Measurements from ENCODE around the gene CZIB.

DNA sequence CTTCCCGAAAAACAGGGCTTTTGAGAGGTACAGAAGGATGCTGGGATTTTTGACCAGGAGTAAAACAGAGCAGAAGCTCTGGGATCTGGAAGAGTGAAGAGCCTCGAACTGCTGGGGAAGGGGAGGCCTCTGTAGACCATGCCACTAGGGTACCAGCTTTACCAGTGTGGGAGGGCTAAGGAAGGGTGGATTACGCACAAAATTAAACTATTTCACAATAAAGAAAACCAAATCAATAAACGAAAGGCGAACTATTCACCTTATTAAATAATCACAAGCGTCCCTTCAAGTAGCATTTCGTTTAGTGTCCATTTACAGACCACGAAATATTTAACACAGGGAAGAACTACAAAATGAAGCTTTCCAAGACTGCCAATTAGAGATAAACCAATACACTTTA, 723 bp downstream of the CZIB start:
- TF ChIP-seq, protein P1, sequence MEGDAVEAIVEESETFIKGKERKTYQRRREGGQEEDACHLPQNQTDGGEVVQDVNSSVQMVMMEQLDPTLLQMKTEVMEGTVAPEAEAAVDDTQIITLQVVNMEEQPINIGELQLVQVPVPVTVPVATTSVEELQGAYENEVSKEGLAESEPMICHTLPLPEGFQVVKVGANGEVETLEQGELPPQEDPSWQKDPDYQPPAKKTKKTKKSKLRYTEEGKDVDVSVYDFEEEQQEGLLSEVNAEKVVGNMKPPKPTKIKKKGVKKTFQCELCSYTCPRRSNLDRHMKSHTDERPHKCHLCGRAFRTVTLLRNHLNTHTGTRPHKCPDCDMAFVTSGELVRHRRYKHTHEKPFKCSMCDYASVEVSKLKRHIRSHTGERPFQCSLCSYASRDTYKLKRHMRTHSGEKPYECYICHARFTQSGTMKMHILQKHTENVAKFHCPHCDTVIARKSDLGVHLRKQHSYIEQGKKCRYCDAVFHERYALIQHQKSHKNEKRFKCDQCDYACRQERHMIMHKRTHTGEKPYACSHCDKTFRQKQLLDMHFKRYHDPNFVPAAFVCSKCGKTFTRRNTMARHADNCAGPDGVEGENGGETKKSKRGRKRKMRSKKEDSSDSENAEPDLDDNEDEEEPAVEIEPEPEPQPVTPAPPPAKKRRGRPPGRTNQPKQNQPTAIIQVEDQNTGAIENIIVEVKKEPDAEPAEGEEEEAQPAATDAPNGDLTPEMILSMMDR (IDR thresholded peaks at IDR 0.05): no peak
- TF ChIP-seq POLR2A (IDR thresholded peaks at IDR 0.05; ENCODE audit: low read depth): no peak
